Vagina (tissue), 2 donors: ENCODE results near the gene SLCO2A1.

Experiments used
- POLR2A ChIP-seq, 2 donors: fragments of 450-650 bp; IDR thresholded peaks; one replicate each; pipeline ENCODE4 v1.6.1; 2017; ENCODE audit warnings: antibody characterized with exemption in 2 of 2, mild to moderate bottlenecking in 2 of 2, moderate library complexity in 2 of 2
- TF ChIP-seq, protein P1 (sequence below), 3 experiments: fragments of 450-650 bp in 2 of 3; fragments of 200-600 bp in 1 of 3; sonication (generic) in 1 of 3; IDR thresholded peaks; one replicate each; pipeline ENCODE4 v1.5.1; 2017 to 2019; ENCODE audit warnings: antibody characterized with exemption in 3 of 3, mild to moderate bottlenecking in 2 of 3, moderate library complexity in 2 of 3

GRCh38 chr3:133973249-133973980 is 56.3 kb downstream of the SLCO2A1 start:
- no peak for TF ChIP-seq POLR2A (IDR thresholded peaks at IDR 0.05)
- TF ChIP-seq, protein P1, sequence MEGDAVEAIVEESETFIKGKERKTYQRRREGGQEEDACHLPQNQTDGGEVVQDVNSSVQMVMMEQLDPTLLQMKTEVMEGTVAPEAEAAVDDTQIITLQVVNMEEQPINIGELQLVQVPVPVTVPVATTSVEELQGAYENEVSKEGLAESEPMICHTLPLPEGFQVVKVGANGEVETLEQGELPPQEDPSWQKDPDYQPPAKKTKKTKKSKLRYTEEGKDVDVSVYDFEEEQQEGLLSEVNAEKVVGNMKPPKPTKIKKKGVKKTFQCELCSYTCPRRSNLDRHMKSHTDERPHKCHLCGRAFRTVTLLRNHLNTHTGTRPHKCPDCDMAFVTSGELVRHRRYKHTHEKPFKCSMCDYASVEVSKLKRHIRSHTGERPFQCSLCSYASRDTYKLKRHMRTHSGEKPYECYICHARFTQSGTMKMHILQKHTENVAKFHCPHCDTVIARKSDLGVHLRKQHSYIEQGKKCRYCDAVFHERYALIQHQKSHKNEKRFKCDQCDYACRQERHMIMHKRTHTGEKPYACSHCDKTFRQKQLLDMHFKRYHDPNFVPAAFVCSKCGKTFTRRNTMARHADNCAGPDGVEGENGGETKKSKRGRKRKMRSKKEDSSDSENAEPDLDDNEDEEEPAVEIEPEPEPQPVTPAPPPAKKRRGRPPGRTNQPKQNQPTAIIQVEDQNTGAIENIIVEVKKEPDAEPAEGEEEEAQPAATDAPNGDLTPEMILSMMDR (IDR thresholded peaks at IDR 0.05): no peak
